ENCODE data around the gene FRK. TPM values are rescaled to one million over a fixed set of nuclear protein-coding genes. Genes with fewer than 3 reads are reported as not detected.
A peak's percentile ranks its signal among the peaks of the same experiment; 100 is the strongest.

Gene FRK
- total and polyA plus RNA-seq, 2 experiments from 2014 or later, result 2.7 to 16.9 TPM

GRCh38 chr6:116059713-116060571 lies 749 bp downstream of the FRK start:
- Histone ChIP-seq H3K4me2 (peak overlapping the region; percentile 62), H3K27ac (peak overlapping the region; percentile 83), H3K27me3 (no peaks in the 10 kb centered on the region), H4K20me1 (ENCODE audit: insufficient read depth, poor library complexity, severe bottlenecking) (no peaks in the 10 kb centered on the region), H3K4me1 (ENCODE audit: insufficient read depth) (peaks cover 6% of the 10 kb centered on the region), H3K36me3 (replicated peaks; ENCODE audit: insufficient read depth, low read depth) (no peaks in the 10 kb centered on the region), H3K9me2 (replicated peaks; ENCODE audit: insufficient read depth) (no peaks in the 10 kb centered on the region), H3K4me3 (peak overlapping the region; percentile 34), H3K79me2 (peaks cover 43% of the 10 kb centered on the region), H2AFZ (peak overlapping the region; percentile 31), H3K9me3 (ENCODE audit: low read depth) (no peaks in the 10 kb centered on the region)
- DNase-seq (ENCODE audit: low spot score), result peak; percentile 38
- TF ChIP-seq CTCF (IDR thresholded peaks at IDR 0.05; ENCODE audit: poor library complexity), result no peak
- TF ChIP-seq EZH2phosphoT487 (IDR thresholded peaks at IDR 0.05; ENCODE audit: low read depth, severe bottlenecking, unreplicated experiment), result no peak
- no peak for TF ChIP-seq EZH2 (IDR thresholded peaks at IDR 0.05; ENCODE audit: borderline replicate concordance)
- WGBS (ENCODE audit: low lambda C conversion rate, missing lambda C conversion rate), result 49% methylated on average over 13 of the region's 13 CpGs

GRCh38 chr6:116057766-116058165 lies 2.9 kb downstream of the FRK start:
- no peak for TF ChIP-seq EZH2 (IDR thresholded peaks at IDR 0.05; ENCODE audit: borderline replicate concordance)
- no peak for TF ChIP-seq EZH2phosphoT487 (IDR thresholded peaks at IDR 0.05; ENCODE audit: low read depth, severe bottlenecking, unreplicated experiment)
- no peak for TF ChIP-seq CTCF (IDR thresholded peaks at IDR 0.05; ENCODE audit: poor library complexity)
- H3K27ac ChIP-seq, result no peak overlapping the region
- WGBS (ENCODE audit: low lambda C conversion rate, missing lambda C conversion rate), result 82% methylated on average over 2 of the region's 2 CpGs
- H3K9me3 ChIP-seq (ENCODE audit: low read depth), result no peaks in the 10 kb centered on the region
- peaks cover 62% of the 10 kb centered on the region for H3K79me2 ChIP-seq
- no peaks in the 10 kb centered on the region for H3K27me3 ChIP-seq
- H3K4me2 ChIP-seq, result peak overlapping the region; percentile 70
- no peak for DNase-seq (ENCODE audit: low spot score)
- H4K20me1 ChIP-seq (ENCODE audit: insufficient read depth, poor library complexity, severe bottlenecking), result no peaks in the 10 kb centered on the region
- H3K36me3 ChIP-seq (replicated peaks; ENCODE audit: insufficient read depth, low read depth), result no peaks in the 10 kb centered on the region
- H2AFZ ChIP-seq, result no peak overlapping the region
- H3K9me2 ChIP-seq (replicated peaks; ENCODE audit: insufficient read depth), result no peaks in the 10 kb centered on the region
- H3K4me1 ChIP-seq (ENCODE audit: insufficient read depth), result peaks cover 6% of the 10 kb centered on the region
- no peak overlapping the region for H3K4me3 ChIP-seq

- H3K27me3 ChIP-seq, result no peaks in the 10 kb centered on the region
- no peaks in the 10 kb centered on the region for H3K9me2 ChIP-seq (replicated peaks; ENCODE audit: insufficient read depth)
- 83% methylated on average over 1 of the region's 1 CpG for WGBS (ENCODE audit: low lambda C conversion rate, missing lambda C conversion rate)
- no peak for TF ChIP-seq CTCF (IDR thresholded peaks at IDR 0.05; ENCODE audit: poor library complexity)
- no peak for TF ChIP-seq EZH2 (IDR thresholded peaks at IDR 0.05; ENCODE audit: borderline replicate concordance)
- no peak for TF ChIP-seq EZH2phosphoT487 (IDR thresholded peaks at IDR 0.05; ENCODE audit: low read depth, severe bottlenecking, unreplicated experiment)
- H3K27ac ChIP-seq, result no peak overlapping the region
- H2AFZ ChIP-seq, result no peak overlapping the region
- H3K36me3 ChIP-seq (replicated peaks; ENCODE audit: insufficient read depth, low read depth), result no peaks in the 10 kb centered on the region
- H3K4me2 ChIP-seq, result peak overlapping the region; percentile 32
- no peak for DNase-seq (ENCODE audit: low spot score)
- no peaks in the 10 kb centered on the region for H3K4me1 ChIP-seq (ENCODE audit: insufficient read depth)
- H3K4me3 ChIP-seq, result no peak overlapping the region
- H3K79me2 ChIP-seq, result peaks cover 79% of the 10 kb centered on the region
- no peaks in the 10 kb centered on the region for H3K9me3 ChIP-seq (ENCODE audit: low read depth)
- no peaks in the 10 kb centered on the region for H4K20me1 ChIP-seq (ENCODE audit: insufficient read depth, poor library complexity, severe bottlenecking)
Observed at GRCh38 chr6:116055513-116055912, 5.2 kb downstream of the FRK start.
